ENCODE data around the gene KCMF1. TPM values are rescaled to one million over a fixed set of nuclear protein-coding genes. Genes with fewer than 3 reads are reported as not detected.

Gene KCMF1
- total RNA-seq, 1 donor from 2014 or later: 63.9 TPM

- DNase-seq (ENCODE audit: low spot score in 2 of 2, unreplicated experiment in 2 of 2): no peak
- Mint-ChIP-seq H3K27ac (no peak overlapping the region), H3K27me3 (ENCODE audit: low read depth) (no peaks in the 10 kb centered on the region), H3K4me3 (no peak overlapping the region), H3K9me3 (peaks cover 10% of the 10 kb centered on the region), H3K36me3 (peaks cover 27% of the 10 kb centered on the region), H3K4me1 (peaks cover 11% of the 10 kb centered on the region)
- TF ChIP-seq, protein P1, sequence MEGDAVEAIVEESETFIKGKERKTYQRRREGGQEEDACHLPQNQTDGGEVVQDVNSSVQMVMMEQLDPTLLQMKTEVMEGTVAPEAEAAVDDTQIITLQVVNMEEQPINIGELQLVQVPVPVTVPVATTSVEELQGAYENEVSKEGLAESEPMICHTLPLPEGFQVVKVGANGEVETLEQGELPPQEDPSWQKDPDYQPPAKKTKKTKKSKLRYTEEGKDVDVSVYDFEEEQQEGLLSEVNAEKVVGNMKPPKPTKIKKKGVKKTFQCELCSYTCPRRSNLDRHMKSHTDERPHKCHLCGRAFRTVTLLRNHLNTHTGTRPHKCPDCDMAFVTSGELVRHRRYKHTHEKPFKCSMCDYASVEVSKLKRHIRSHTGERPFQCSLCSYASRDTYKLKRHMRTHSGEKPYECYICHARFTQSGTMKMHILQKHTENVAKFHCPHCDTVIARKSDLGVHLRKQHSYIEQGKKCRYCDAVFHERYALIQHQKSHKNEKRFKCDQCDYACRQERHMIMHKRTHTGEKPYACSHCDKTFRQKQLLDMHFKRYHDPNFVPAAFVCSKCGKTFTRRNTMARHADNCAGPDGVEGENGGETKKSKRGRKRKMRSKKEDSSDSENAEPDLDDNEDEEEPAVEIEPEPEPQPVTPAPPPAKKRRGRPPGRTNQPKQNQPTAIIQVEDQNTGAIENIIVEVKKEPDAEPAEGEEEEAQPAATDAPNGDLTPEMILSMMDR (IDR thresholded peaks at IDR 0.05; ENCODE audit: unreplicated experiment): no peak
These were observed 38.2 kb downstream of the KCMF1 start for GRCh38 chr2:85009019-85009618.

DNA sequence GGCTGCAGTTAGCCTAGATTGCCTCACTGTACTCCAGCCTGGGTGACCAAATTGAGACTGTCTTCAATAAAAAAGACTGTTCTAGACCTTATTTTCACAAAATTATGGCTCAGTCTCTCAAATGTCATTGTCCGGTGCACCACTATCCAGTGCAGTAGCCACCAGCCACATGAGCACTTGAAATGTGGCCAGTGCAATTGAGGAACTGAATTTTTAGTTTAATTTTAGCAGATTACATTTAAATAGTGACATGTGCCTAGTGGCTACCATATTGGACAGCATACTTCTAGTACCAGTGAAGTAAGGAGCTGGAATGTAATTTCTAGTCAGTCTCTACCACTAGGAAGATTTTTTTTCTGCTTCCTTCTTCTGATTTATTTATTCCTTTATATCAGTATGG, 39.4 kb downstream of the KCMF1 start:
- H3K4me3 Mint-ChIP-seq: no peak overlapping the region
- no peak for DNase-seq (ENCODE audit: low spot score in 2 of 2, unreplicated experiment in 2 of 2)
- TF ChIP-seq, protein P1 (IDR thresholded peaks at IDR 0.05; ENCODE audit: unreplicated experiment): no peak
- H3K27ac Mint-ChIP-seq: no peak overlapping the region
- peaks cover 26% of the 10 kb centered on the region for H3K36me3 Mint-ChIP-seq
- H3K9me3 Mint-ChIP-seq: peaks cover 10% of the 10 kb centered on the region
- H3K27me3 Mint-ChIP-seq (ENCODE audit: low read depth): no peaks in the 10 kb centered on the region
- peaks cover 20% of the 10 kb centered on the region for H3K4me1 Mint-ChIP-seq

DNA sequence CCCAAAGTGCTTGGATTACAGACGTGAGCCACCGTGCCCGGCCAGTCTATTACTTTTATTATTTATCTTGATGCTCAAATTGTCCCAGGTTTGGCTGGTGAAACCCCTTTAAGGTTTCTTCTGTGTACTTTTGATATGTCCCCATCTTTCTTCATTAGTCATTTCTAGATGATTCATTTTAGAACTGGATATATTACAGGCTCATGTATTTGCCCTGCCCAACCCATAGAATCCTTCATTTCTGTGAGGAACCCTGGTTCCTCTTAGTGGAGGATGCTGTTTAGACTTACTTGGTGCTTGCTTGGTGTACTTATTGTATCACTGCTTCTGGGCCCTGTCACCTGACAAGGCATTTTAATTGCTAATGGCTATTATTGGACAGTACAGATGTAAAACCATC, 40.1 kb downstream of the KCMF1 start:
- TF ChIP-seq, protein P1 (IDR thresholded peaks at IDR 0.05; ENCODE audit: unreplicated experiment): no peak
- Mint-ChIP-seq H3K9me3 (peaks cover 10% of the 10 kb centered on the region), H3K27me3 (ENCODE audit: low read depth) (no peaks in the 10 kb centered on the region), H3K4me3 (no peak overlapping the region), H3K27ac (no peak overlapping the region), H3K4me1 (peaks cover 25% of the 10 kb centered on the region), H3K36me3 (peaks cover 24% of the 10 kb centered on the region)
- no peak for DNase-seq (ENCODE audit: low spot score in 2 of 2, unreplicated experiment in 2 of 2)

DNA sequence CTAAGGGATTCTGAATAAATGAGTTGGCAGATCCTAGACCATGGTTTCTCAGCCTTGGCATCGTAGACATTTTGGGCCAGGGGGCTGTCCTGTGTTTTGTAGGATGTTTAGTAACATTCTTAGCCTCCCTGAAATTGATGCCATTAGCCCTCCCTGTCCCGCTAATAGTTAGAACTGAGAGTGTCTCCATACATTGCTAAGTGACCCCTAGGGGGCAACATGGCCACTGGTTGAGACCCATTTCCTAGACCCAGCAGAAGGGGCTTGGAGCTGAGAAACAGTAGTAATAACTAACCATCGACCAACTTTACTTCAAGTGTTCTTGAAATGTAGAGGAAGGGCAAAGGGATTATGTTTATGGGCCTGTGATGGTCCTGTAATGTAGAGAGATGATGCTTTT, 40.8 kb downstream of the KCMF1 start:
- H3K4me3 Mint-ChIP-seq: no peak overlapping the region
- DNase-seq (ENCODE audit: low spot score in 2 of 2, unreplicated experiment in 2 of 2): no peak
- H3K9me3 Mint-ChIP-seq: peaks cover 10% of the 10 kb centered on the region
- no peak overlapping the region for H3K27ac Mint-ChIP-seq
- H3K36me3 Mint-ChIP-seq: peaks cover 22% of the 10 kb centered on the region
- TF ChIP-seq, protein P1 (IDR thresholded peaks at IDR 0.05; ENCODE audit: unreplicated experiment): no peak
- H3K27me3 Mint-ChIP-seq (ENCODE audit: low read depth): no peaks in the 10 kb centered on the region
- H3K4me1 Mint-ChIP-seq: peaks cover 28% of the 10 kb centered on the region

DNA sequence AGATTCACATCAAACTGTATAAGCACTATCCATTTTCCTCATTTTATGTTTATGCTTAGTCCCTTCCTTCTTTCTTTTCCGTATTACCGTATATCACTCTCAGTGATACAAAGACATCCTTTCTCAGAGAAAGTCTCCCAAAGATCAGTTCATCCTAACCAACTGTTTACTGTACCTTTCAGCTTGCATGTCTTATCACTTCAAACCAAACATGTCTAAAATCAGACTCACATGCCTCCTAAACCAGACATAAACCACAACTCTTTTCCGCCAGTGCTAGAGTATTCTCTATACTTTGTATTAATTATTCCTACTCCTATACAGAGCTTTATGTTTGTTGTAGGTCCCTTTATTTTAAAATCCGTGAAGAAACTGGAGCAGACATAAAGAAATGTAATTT, 41.5 kb downstream of the KCMF1 start:
- Mint-ChIP-seq H3K36me3 (peaks cover 17% of the 10 kb centered on the region), H3K27me3 (ENCODE audit: low read depth) (no peaks in the 10 kb centered on the region), H3K4me3 (no peak overlapping the region), H3K27ac (peak overlapping the region; percentile 68), H3K4me1 (peaks cover 28% of the 10 kb centered on the region), H3K9me3 (peaks cover 5% of the 10 kb centered on the region)
- DNase-seq (ENCODE audit: low spot score in 2 of 2, unreplicated experiment in 2 of 2): no peak
- TF ChIP-seq, protein P1 (IDR thresholded peaks at IDR 0.05; ENCODE audit: unreplicated experiment): no peak

GRCh38 chr2:85012855-85013254, 41.9 kb downstream of the KCMF1 start:
- no peak for DNase-seq (ENCODE audit: low spot score in 2 of 2, unreplicated experiment in 2 of 2)
- H3K4me3 Mint-ChIP-seq: no peak overlapping the region
- peaks cover 30% of the 10 kb centered on the region for H3K4me1 Mint-ChIP-seq
- no peaks in the 10 kb centered on the region for H3K27me3 Mint-ChIP-seq (ENCODE audit: low read depth)
- peaks cover 4% of the 10 kb centered on the region for H3K9me3 Mint-ChIP-seq
- H3K36me3 Mint-ChIP-seq: peaks cover 14% of the 10 kb centered on the region
- TF ChIP-seq, protein P1 (IDR thresholded peaks at IDR 0.05; ENCODE audit: unreplicated experiment): no peak
- no peak overlapping the region for H3K27ac Mint-ChIP-seq

Data from mesothelial cell of epicardium (in vitro differentiated cells).